GM21717 (cell line): ENCODE data around the gene XYLT1.
"Not testable (repeated sequence)": the region's sequence is repeated elsewhere in the genome, so short reads cannot be mapped to it uniquely, and the experiment has no call there.

Source experiments
- ATAC-seq: cut with Tn5 transposase; IDR thresholded peaks from one replicate; pipeline ENCODE4 v1.9.1; 2021; ENCODE audit warnings: mild to moderate bottlenecking, moderate library complexity; ENCODE audit not compliant: unreplicated experiment

XYLT1 gene

GRCh38 chr16:17470908-17471718, at the start of gene XYLT1:
Gene XYLT1 (minus strand): TSS chr16:17470960. CDS start chr16:17470796, 164 bp downstream.
- no peak for ATAC-seq

- ATAC-seq: no peak
These were observed 49.4 kb upstream of the XYLT1 start for GRCh38 chr16:17520111-17520510.

GRCh38 chr16:17519101-17519955, 48.6 kb upstream of the XYLT1 start:
- no peak for ATAC-seq

- ATAC-seq: no peak
These were observed 47.7 kb upstream of the XYLT1 start for GRCh38 chr16:17518441-17518840.

GRCh38 chr16:17515421-17516210, 44.9 kb upstream of the XYLT1 start:
- ATAC-seq: no peak

- ATAC-seq: no peak
These were observed 42.0 kb upstream of the XYLT1 start for GRCh38 chr16:17512636-17513220.

- no peak for ATAC-seq
These were observed 40.6 kb upstream of the XYLT1 start for GRCh38 chr16:17511340-17511739.

- ATAC-seq: no peak
These were observed 39.8 kb upstream of the XYLT1 start for GRCh38 chr16:17510567-17510966.

GRCh38 chr16:17509194-17509593, 38.4 kb upstream of the XYLT1 start:
- no peak for ATAC-seq

- no peak for ATAC-seq
These were observed 37.5 kb upstream of the XYLT1 start for GRCh38 chr16:17508303-17508702.

GRCh38 chr16:17507516-17507915, 36.8 kb upstream of the XYLT1 start:
- ATAC-seq: not testable (repeated sequence)

GRCh38 chr16:17505828-17506227, 35.1 kb upstream of the XYLT1 start:
- not testable (repeated sequence) for ATAC-seq

- no peak for ATAC-seq
These were observed 33.3 kb upstream of the XYLT1 start for GRCh38 chr16:17504050-17504449.

GRCh38 chr16:17503331-17503730, 32.6 kb upstream of the XYLT1 start:
- no peak for ATAC-seq

- no peak for ATAC-seq
These were observed 30.6 kb upstream of the XYLT1 start for GRCh38 chr16:17501321-17501720.

GRCh38 chr16:17499223-17499902, 28.6 kb upstream of the XYLT1 start:
- ATAC-seq: no peak

GRCh38 chr16:17497648-17498047, 26.9 kb upstream of the XYLT1 start:
- ATAC-seq: no peak

GRCh38 chr16:17496891-17497290, 26.1 kb upstream of the XYLT1 start:
- ATAC-seq: no peak

- ATAC-seq: no peak
These were observed 22.3 kb upstream of the XYLT1 start for GRCh38 chr16:17493012-17493411.

- ATAC-seq: no peak
These were observed 20.4 kb upstream of the XYLT1 start for GRCh38 chr16:17491140-17491662.
